Measurements from ENCODE around the gene IWS1.
"Not testable (repeated sequence)": the region's sequence is repeated elsewhere in the genome, so short reads cannot be mapped to it uniquely, and the experiment has no call there.

The IWS1 gene

DNA sequence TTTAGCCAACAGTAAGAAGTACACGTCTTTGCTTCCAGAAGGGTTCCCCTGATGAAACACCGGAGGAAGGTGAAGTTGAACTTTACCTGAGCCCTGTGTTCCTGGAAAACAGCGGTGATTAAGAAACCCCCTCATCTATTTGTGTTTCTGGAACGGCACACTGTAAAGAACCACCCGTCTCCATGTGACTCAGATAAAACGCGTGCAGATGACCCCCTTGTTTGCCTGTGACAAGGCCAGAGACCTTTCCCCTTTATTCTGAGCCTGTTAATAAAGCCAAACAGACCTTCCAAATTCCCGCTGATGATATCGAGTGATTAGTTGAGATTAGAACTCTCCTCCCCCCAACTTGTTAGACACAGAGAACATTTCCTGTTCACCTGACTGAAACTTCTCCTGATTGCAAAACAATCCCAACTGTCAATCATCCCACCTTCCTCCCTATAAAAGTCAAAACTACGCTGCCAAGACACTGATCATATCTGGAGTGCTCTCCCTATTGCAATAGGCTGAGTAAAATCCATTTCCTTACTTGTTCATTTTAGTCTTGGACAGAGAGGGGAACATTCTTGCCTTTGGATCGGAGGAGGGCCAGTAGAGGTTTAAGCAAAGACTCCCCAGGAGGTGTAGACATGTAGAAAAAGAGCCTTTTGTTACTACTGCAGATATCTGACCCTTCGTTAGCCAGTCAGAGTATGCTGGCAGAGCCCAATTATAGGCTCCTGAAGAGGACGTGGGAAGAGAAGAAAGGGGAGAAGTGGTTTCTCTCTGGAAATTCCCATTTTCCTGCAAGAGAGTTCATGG lies 914 bp upstream of the IWS1 start:
- H3K9me3 ChIP-seq (ENCODE audit: control insufficient read depth, low read length) = peaks cover 7% of the 10 kb centered on the region
- H3K27ac ChIP-seq (ENCODE audit: low read depth, low read length, severe bottlenecking) = peak overlapping the region; percentile 96
- peak overlapping the region; percentile 93 for H3K4me3 ChIP-seq (ENCODE audit: extremely low read depth, insufficient read depth, low read length, poor library complexity, severe bottlenecking)
- H3K4me1 ChIP-seq (ENCODE audit: control insufficient read depth, insufficient read depth, low read length, poor library complexity, severe bottlenecking) = peaks cover 14% of the 10 kb centered on the region
- peaks cover 25% of the 10 kb centered on the region for H3K36me3 ChIP-seq (ENCODE audit: control insufficient read depth, insufficient read depth, low read length)
- 31% methylated on average over 10 to 13 of the region's 13 CpGs for WGBS, 2 experiments (ENCODE audit: insufficient coverage in 2 of 2)

DNA sequence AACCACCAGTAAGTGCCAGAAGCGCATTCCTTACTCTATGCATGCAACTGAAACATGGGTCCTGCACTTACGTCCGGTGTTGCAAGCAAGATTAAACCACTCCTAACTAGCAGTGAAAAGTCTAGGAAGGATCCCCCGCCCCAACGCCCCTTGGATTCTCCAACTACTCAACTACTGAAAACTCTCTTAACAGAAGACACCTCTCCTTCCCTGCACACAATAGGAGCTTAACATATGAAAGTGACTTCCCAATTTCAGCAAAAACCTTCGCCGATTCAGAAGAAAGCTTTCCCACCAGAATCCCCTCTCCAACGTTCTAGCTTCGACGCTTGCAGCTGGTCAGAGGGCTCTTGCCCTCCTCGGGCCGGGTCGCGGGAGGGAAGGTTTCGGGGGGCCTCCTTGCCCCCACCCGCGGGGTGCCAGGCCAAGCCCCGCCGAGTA lies 578 bp downstream of the IWS1 start:
- peaks cover 11% of the 10 kb centered on the region for H3K4me1 ChIP-seq (ENCODE audit: control insufficient read depth, insufficient read depth, low read length, poor library complexity, severe bottlenecking)
- H3K36me3 ChIP-seq (ENCODE audit: control insufficient read depth, insufficient read depth, low read length) = peaks cover 40% of the 10 kb centered on the region
- WGBS, 2 experiments (ENCODE audit: insufficient coverage in 2 of 2) = 0% methylated on average over 7 to 16 of the region's 19 CpGs
- peak overlapping the region; percentile 96 for H3K27ac ChIP-seq (ENCODE audit: low read depth, low read length, severe bottlenecking)
- peak overlapping the region; percentile 93 for H3K4me3 ChIP-seq (ENCODE audit: extremely low read depth, insufficient read depth, low read length, poor library complexity, severe bottlenecking)
- H3K9me3 ChIP-seq (ENCODE audit: control insufficient read depth, low read length) = peaks cover 7% of the 10 kb centered on the region

DNA sequence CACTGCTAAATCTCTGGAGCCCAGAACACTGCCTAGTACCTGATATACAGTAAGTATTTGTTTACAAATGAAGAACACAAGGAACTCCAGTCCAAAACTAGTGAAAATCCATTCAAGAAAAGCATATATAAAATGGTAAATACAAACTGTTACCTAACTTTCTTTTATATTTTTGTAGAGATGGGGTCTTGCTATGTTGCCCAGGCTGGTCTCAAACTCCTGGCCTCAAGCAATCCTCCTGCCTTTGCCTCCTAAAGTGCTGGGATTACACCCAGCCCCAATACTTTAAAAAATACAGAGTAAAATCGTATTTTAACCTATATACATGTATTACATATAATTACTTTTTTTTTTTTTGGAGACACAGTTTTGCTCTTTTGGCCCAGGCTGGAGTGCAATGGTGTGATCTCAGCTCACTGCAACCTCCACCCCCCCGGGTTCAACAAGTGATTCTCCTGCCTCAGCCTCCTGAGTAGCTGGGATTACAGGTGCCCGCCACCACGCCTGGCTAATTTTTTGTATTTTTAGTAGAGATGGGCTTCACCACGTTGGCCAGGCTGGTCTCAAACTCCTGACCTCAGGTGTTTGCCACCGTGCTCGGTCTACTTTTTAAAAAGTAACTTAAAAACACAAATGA lies 2.0 kb downstream of the IWS1 start:
- 100% methylated on average over 1 to 3 of the region's 7 CpGs for WGBS, 2 experiments (ENCODE audit: insufficient coverage in 2 of 2)
- H3K36me3 ChIP-seq (ENCODE audit: control insufficient read depth, insufficient read depth, low read length) = peaks cover 54% of the 10 kb centered on the region
- not testable (repeated sequence) for H3K4me3 ChIP-seq (ENCODE audit: extremely low read depth, insufficient read depth, low read length, poor library complexity, severe bottlenecking); H3K4me1 ChIP-seq (ENCODE audit: control insufficient read depth, insufficient read depth, low read length, poor library complexity, severe bottlenecking); H3K9me3 ChIP-seq (ENCODE audit: control insufficient read depth, low read length); H3K27ac ChIP-seq (ENCODE audit: low read depth, low read length, severe bottlenecking)

DNA sequence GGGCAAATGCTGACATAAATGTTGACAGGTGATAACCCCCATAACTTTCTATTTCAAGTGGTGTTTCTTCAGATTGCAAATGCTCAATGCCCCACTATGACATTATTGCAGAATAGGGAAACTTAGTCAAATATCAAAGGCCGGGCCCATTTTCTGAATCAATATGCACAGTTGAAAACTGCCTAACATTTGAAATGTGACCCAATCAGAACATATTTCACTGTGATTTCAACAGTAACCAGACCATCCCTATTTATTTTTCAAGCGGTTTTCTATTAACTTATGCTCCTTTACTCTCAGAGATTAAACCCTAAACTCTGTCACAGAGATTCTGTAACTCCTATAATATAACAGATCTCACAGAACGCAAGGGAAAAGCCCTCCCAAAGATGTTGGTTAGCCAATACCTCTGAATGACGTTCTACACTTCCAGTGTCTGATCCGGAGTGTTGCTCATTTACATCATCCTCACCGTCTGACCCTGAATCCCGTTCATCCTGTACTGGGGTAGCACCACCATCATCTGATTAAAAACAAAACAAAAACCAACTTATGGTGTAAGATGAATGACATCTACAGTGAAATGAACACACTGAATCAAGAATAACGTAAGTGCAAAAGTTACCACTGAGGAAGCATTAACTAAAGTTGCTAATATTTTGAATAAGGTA lies 2.9 kb downstream of the IWS1 start:
- Histone ChIP-seq H3K4me3 (ENCODE audit: extremely low read depth, insufficient read depth, low read length, poor library complexity, severe bottlenecking) (no peak overlapping the region), H3K9me3 (ENCODE audit: control insufficient read depth, low read length) (no peaks in the 10 kb centered on the region), H3K36me3 (ENCODE audit: control insufficient read depth, insufficient read depth, low read length) (peaks cover 61% of the 10 kb centered on the region), H3K27ac (ENCODE audit: low read depth, low read length, severe bottlenecking) (no peak overlapping the region), H3K4me1 (ENCODE audit: control insufficient read depth, insufficient read depth, low read length, poor library complexity, severe bottlenecking) (peaks cover 9% of the 10 kb centered on the region)
- WGBS, 2 experiments (ENCODE audit: insufficient coverage in 2 of 2) = 88 to 95% methylated on average over 4 to 5 of the region's 8 CpGs

DNA sequence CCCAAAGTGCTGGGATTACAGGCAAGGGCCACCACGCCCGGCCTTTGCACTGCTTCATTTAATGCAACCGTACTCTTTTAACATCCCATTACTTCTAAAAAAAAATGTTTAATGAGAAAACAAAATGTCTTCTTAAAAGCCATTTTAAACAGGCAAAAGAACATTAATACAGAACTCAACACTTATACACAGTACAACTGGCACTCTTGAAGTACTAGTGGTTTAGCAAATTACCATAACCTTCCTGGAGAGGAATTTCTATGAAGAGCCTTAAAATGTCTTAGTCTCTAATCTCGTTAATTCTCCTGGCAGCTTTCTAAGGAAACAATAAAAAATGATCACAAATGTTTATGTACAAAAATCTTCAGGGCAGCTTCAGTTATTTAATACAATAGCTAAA lies 5.9 kb downstream of the IWS1 start:
- peaks cover 89% of the 10 kb centered on the region for H3K36me3 ChIP-seq (ENCODE audit: control insufficient read depth, insufficient read depth, low read length)

DNA sequence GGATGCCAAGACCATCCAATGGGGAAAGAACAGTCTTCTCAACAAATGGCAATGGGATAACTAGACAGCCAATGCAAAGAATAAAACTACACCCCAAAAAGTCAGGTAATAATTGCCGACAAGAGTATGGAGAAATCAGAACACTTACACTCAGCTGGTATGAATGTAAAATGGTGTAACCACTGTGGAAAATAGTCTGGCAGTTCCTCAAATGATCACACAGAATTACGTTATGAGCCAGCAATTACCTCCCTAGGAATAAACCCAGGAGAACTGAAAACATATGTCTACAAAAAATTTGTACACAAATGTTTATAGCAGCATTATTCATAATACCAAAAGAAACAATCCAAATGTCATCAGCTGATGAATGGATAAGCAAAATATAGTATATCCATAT lies 8.8 kb downstream of the IWS1 start:
- H3K4me3 ChIP-seq (ENCODE audit: extremely low read depth, insufficient read depth, low read length, poor library complexity, severe bottlenecking) = no peak overlapping the region
- H3K27ac ChIP-seq (ENCODE audit: low read depth, low read length, severe bottlenecking) = no peak overlapping the region
- H3K9me3 ChIP-seq (ENCODE audit: control insufficient read depth, low read length) = no peaks in the 10 kb centered on the region
- WGBS, 2 experiments (ENCODE audit: insufficient coverage in 2 of 2) = 100% methylated on average over 1 of the region's 2 CpGs; no CpG with 5 or more reads in 1 of the 2 experiments
- peaks cover 12% of the 10 kb centered on the region for H3K4me1 ChIP-seq (ENCODE audit: control insufficient read depth, insufficient read depth, low read length, poor library complexity, severe bottlenecking)
- peaks cover 83% of the 10 kb centered on the region for H3K36me3 ChIP-seq (ENCODE audit: control insufficient read depth, insufficient read depth, low read length)

More for the DNA sequence above, 5.9 kb downstream of the IWS1 start:
- Histone ChIP-seq H3K4me3 (ENCODE audit: extremely low read depth, insufficient read depth, low read length, poor library complexity, severe bottlenecking) (no peak overlapping the region), H3K9me3 (ENCODE audit: control insufficient read depth, low read length) (no peaks in the 10 kb centered on the region), H3K27ac (ENCODE audit: low read depth, low read length, severe bottlenecking) (no peak overlapping the region), H3K4me1 (ENCODE audit: control insufficient read depth, insufficient read depth, low read length, poor library complexity, severe bottlenecking) (peaks cover 5% of the 10 kb centered on the region)
- 100% methylated on average over 1 of the region's 4 CpGs; no CpG with 5 or more reads in 1 of the 2 experiments for WGBS, 2 experiments (ENCODE audit: insufficient coverage in 2 of 2)

DNA sequence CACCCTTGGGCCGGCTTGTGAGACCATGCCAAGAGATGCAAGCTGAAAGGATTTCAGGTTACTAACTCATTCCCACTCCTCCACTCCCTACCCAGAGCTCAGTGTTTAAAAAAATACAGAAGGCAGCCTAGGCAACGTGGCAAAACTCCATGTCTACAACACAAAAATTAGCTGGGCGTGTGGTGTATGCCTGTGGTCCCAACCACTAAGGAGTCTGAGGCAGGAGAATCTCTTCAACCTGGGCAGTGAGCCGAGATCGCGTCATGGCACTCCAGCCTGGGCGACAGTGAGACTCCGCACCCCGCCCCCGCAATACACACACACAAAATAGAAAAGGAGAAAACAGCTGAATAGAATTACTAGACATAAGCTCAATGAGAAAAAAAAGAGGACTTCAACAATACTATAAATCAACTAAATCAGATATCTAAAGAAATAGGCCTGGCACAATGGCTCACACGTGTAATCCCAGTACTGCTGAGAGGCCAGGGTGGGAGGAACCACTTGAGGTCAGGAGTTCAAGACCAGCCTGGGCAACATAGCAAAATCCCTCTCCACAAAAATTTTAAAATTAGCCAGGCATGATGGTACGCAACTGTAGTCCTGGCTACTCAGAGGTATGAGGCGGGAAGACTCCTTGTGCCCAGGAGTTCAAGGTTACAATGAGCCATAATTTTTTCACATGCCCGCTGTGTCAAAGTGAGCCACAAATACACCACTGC lies 10.1 kb downstream of the IWS1 start:
- Histone ChIP-seq H3K4me3 (ENCODE audit: extremely low read depth, insufficient read depth, low read length, poor library complexity, severe bottlenecking) (no peak overlapping the region), H3K4me1 (ENCODE audit: control insufficient read depth, insufficient read depth, low read length, poor library complexity, severe bottlenecking) (peaks cover 12% of the 10 kb centered on the region), H3K36me3 (ENCODE audit: control insufficient read depth, insufficient read depth, low read length) (peaks cover 74% of the 10 kb centered on the region), H3K9me3 (ENCODE audit: control insufficient read depth, low read length) (no peaks in the 10 kb centered on the region), H3K27ac (ENCODE audit: low read depth, low read length, severe bottlenecking) (no peak overlapping the region)
- 86 to 93% methylated on average over 3 to 7 of the region's 14 CpGs for WGBS, 2 experiments (ENCODE audit: insufficient coverage in 2 of 2)

DNA sequence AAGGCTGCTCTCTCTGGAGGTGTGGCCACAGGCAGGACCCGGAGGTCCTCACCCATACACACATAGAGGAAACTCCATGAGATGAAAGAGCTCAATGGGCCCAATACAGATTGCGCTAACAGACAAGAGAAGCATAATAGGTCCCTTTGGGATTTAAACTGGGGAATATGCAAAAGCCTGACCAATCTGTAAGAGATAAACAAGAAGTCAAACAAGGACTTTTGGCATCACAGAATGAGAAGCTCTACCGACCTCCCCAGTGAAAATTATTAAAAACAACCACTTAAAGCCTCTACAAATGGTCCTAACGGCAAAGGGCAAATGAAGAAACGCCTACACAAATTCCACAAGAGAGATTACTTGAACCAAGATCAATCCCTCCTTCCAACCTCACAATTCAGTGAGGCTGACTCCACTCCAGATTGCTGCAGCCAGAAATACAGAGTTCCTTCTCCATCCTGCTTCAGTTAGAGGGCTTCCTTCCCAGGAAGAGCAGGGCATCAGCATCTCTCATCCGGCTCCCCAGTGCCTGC lies 10.8 kb downstream of the IWS1 start:
- peaks cover 12% of the 10 kb centered on the region for H3K4me1 ChIP-seq (ENCODE audit: control insufficient read depth, insufficient read depth, low read length, poor library complexity, severe bottlenecking)
- 86 to 96% methylated on average over 4 to 6 of the region's 6 CpGs for WGBS, 2 experiments (ENCODE audit: insufficient coverage in 2 of 2)
- H3K4me3 ChIP-seq (ENCODE audit: extremely low read depth, insufficient read depth, low read length, poor library complexity, severe bottlenecking) = no peak overlapping the region
- H3K9me3 ChIP-seq (ENCODE audit: control insufficient read depth, low read length) = no peaks in the 10 kb centered on the region
- H3K27ac ChIP-seq (ENCODE audit: low read depth, low read length, severe bottlenecking) = peak overlapping the region; percentile 6
- H3K36me3 ChIP-seq (ENCODE audit: control insufficient read depth, insufficient read depth, low read length) = peaks cover 74% of the 10 kb centered on the region

DNA sequence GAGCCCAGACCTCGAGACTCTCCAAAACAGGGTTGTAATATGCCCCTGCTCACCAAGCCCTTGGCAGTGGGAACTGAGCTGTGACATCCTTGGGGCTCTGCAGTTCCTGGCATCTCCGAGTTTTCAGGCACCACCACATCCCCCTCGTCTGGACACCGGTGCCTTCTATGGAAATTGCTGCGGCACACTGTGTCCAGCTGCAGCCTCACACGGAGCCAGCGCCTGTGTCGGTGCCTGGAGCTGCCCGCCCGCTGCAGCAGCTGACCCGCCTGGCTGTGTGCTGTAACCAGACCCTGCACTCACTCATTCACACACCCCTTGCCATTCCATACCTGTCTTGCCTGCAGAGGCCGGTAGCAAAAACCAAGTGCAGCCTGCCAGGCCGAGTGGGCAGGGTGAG lies 11.8 kb downstream of the IWS1 start:
- 86 to 93% methylated on average over 11 to 13 of the region's 13 CpGs for WGBS, 2 experiments (ENCODE audit: insufficient coverage in 2 of 2)
- no peaks in the 10 kb centered on the region for H3K9me3 ChIP-seq (ENCODE audit: control insufficient read depth, low read length)
- H3K36me3 ChIP-seq (ENCODE audit: control insufficient read depth, insufficient read depth, low read length) = peaks cover 69% of the 10 kb centered on the region
- no peak overlapping the region for H3K4me3 ChIP-seq (ENCODE audit: extremely low read depth, insufficient read depth, low read length, poor library complexity, severe bottlenecking)
- peaks cover 12% of the 10 kb centered on the region for H3K4me1 ChIP-seq (ENCODE audit: control insufficient read depth, insufficient read depth, low read length, poor library complexity, severe bottlenecking)
- no peak overlapping the region for H3K27ac ChIP-seq (ENCODE audit: low read depth, low read length, severe bottlenecking)

DNA sequence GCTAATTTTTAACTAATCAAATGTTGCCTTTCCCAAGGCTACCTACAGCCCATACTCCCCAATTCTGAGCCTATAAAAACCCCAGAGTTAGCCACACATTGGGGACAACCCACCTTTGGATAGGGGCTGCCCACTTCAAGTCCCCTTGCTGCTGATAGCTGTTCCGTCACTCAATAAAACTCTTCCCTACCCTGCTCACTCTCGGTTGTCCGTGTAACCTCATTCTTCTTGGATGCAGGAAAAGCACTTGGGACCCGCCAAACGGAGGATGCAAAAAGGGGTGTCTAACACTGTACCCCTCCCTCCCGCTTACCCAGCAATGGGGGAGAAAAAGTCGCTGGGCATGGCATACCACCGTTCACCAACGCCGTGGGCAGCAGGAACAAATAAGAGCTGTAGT lies 12.2 kb downstream of the IWS1 start:
- Histone ChIP-seq H3K36me3 (ENCODE audit: control insufficient read depth, insufficient read depth, low read length) (peaks cover 65% of the 10 kb centered on the region), H3K27ac (ENCODE audit: low read depth, low read length, severe bottlenecking) (no peak overlapping the region), H3K4me1 (ENCODE audit: control insufficient read depth, insufficient read depth, low read length, poor library complexity, severe bottlenecking) (peaks cover 12% of the 10 kb centered on the region), H3K9me3 (ENCODE audit: control insufficient read depth, low read length) (no peaks in the 10 kb centered on the region), H3K4me3 (ENCODE audit: extremely low read depth, insufficient read depth, low read length, poor library complexity, severe bottlenecking) (no peak overlapping the region)
- 86 to 95% methylated on average over 7 to 9 of the region's 10 CpGs for WGBS, 2 experiments (ENCODE audit: insufficient coverage in 2 of 2)
